SK-N-MC (cell line): ENCODE measurements around the gene ACSS3.
"Not testable (repeated sequence)": the region's sequence is repeated elsewhere in the genome, so short reads cannot be mapped to it uniquely, and the experiment has no call there.

Experiments used
- DNase-seq: peaks from one replicate; pipeline ENCODE4 v3.0.0-alpha.2; 2011; ENCODE audit warnings: low read depth, low spot score
- H3K27ac ChIP-seq: fragments of 200-600 bp; sonication (generic); 2 replicates; pipeline ENCODE4 v1.5.1; 2016; ENCODE audit warnings: mixed run types
- H3K36me3 ChIP-seq: fragments of 200-600 bp; sonication (generic); 2 replicates; pipeline ENCODE4 v1.6.1; 2017; ENCODE audit warnings: antibody characterized with exemption, low read length, mixed read lengths; ENCODE audit not compliant: insufficient read depth
- H3K4me3 ChIP-seq: fragments of 200-600 bp; sonication (generic); 2 replicates; pipeline ENCODE4 v1.5.1; 2016
- H3K9ac ChIP-seq: fragments of 200-600 bp; sonication (generic); 2 replicates; pipeline ENCODE4 v1.8.0; 2017; ENCODE audit warnings: mixed run types, mixed read lengths; ENCODE audit not compliant: insufficient read length
- H3K9me3 ChIP-seq: fragments of 200-600 bp; sonication (generic); 2 replicates; pipeline ENCODE4 v1.6.1; 2017; ENCODE audit warnings: low read depth, mild to moderate bottlenecking, antibody characterized with exemption, low read length, moderate library complexity, mixed read lengths
- EZH2 ChIP-seq: fragments of 200-600 bp; sonication (generic); IDR thresholded peaks from one replicate; pipeline ENCODE4 v1.6.1; 2017; ENCODE audit warnings: antibody characterized with exemption
- FOXP2 ChIP-seq: optimal IDR thresholded peaks from 2 replicates; pipeline ENCODE3; 2011; ENCODE audit warnings: mild to moderate bottlenecking, moderate library complexity; ENCODE audit not compliant: insufficient read depth; ENCODE audit errors: extremely low read length, control extremely low read depth
- POLR2AphosphoS5 ChIP-seq: IDR thresholded peaks from 2 replicates; pipeline ENCODE4 v1.6.1; 2012; ENCODE audit warnings: mild to moderate bottlenecking, low read depth, low read length, borderline replicate concordance

ACSS3 gene, protein sequence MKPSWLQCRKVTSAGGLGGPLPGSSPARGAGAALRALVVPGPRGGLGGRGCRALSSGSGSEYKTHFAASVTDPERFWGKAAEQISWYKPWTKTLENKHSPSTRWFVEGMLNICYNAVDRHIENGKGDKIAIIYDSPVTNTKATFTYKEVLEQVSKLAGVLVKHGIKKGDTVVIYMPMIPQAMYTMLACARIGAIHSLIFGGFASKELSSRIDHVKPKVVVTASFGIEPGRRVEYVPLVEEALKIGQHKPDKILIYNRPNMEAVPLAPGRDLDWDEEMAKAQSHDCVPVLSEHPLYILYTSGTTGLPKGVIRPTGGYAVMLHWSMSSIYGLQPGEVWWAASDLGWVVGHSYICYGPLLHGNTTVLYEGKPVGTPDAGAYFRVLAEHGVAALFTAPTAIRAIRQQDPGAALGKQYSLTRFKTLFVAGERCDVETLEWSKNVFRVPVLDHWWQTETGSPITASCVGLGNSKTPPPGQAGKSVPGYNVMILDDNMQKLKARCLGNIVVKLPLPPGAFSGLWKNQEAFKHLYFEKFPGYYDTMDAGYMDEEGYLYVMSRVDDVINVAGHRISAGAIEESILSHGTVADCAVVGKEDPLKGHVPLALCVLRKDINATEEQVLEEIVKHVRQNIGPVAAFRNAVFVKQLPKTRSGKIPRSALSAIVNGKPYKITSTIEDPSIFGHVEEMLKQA

DNA sequence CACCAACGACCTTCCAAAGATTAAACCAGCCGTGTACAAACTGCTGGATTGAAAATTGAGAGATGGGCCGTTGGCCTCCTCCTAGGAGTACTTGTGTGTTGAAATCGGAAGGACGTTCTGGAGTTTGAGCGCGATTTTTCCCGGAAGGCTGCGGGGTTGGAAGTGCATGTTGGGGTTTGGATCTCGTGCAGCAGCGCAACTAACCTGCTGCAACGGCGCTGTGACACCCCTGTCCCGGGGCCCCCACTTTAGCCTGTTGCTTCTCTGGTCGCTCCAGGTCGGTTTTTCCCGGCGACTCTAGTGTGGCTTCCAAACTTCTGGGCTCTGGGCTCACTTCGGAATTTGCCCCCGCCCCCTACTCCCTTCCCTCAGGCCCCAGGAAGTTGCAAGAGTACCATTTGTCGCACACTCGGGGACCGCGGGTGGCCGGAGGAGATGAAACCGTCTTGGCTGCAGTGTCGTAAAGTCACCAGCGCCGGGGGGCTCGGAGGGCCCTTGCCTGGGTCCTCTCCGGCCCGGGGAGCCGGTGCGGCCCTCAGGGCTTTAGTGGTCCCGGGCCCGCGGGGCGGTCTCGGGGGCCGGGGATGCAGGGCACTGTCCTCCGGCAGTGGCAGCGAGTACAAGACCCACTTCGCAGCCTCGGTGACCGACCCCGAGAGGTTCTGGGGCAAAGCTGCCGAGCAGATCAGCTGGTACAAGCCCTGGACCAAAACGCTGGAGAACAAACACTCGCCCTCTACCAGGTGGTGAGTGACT is at the start of gene ACSS3:
ACSS3 (plus strand) TSS at position 394 of the 756 bp plus-strand sequence; CDS start at position 436, 42 bp downstream.
- Histone ChIP-seq H3K4me3 (no peak within 1 kb of the TSS), H3K27ac (no peak within 1 kb of the TSS), H3K9me3 (no peaks in the 10 kb centered on the region), H3K36me3 (no peaks in the 10 kb centered on the region), H3K9ac (no peak within 1 kb of the TSS)
- TF ChIP-seq POLR2AphosphoS5 (no peak), FOXP2 (no peak), EZH2 (no peak)
- DNase-seq: no peak

DNA sequence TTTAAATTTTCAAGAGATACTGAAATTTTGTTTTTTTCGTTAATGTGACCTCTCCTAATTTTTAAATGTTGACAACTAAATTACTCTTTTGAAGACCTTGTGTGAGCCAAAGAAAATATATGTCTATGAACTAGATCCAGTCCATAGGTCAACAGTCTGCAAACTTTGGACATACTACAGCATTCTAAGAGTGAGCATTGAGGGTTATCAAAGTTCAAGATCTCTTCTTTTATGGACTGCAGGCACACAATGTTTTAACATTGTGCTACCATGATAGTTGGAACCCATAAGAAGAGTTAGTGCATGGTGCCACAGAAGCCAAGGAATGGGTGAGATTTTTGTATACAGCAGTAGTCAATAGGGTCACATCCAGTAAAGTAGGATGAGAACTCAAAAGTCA is 43.0 kb upstream of the ACSS3 start:
- Histone ChIP-seq H3K9me3 (no peaks in the 10 kb centered on the region), H3K36me3 (no peaks in the 10 kb centered on the region), H3K9ac (no peak overlapping the region), H3K27ac (no peak overlapping the region), H3K4me3 (no peak overlapping the region)
- DNase-seq: no peak
- TF ChIP-seq EZH2: no peak
- TF ChIP-seq POLR2AphosphoS5: no peak
- no peak for TF ChIP-seq FOXP2

DNA sequence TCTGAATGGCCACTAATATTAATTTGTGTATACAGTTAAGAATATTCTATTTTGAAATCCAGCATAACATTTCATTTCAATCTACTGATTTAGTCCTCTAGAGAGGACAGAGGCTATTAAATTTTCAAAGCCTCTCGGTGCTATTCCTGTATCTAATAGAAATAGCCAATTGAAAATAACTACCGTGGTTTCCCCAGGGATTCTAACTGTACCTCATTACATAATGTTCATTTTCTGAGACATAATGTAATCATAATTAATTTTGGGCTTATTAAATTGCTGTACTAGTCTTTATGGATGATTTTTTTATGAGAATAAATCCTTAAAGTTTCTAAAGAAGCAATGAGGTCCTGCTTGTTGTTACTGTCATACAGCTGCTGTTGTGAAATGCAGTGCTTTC is 38.6 kb upstream of the ACSS3 start:
- H3K4me3 ChIP-seq: no peak overlapping the region
- DNase-seq: no peak
- H3K36me3 ChIP-seq: no peaks in the 10 kb centered on the region
- no peak overlapping the region for H3K9ac ChIP-seq
- TF ChIP-seq EZH2 (no peak), FOXP2 (no peak), POLR2AphosphoS5 (no peak)
- no peaks in the 10 kb centered on the region for H3K9me3 ChIP-seq
- no peak overlapping the region for H3K27ac ChIP-seq

DNA sequence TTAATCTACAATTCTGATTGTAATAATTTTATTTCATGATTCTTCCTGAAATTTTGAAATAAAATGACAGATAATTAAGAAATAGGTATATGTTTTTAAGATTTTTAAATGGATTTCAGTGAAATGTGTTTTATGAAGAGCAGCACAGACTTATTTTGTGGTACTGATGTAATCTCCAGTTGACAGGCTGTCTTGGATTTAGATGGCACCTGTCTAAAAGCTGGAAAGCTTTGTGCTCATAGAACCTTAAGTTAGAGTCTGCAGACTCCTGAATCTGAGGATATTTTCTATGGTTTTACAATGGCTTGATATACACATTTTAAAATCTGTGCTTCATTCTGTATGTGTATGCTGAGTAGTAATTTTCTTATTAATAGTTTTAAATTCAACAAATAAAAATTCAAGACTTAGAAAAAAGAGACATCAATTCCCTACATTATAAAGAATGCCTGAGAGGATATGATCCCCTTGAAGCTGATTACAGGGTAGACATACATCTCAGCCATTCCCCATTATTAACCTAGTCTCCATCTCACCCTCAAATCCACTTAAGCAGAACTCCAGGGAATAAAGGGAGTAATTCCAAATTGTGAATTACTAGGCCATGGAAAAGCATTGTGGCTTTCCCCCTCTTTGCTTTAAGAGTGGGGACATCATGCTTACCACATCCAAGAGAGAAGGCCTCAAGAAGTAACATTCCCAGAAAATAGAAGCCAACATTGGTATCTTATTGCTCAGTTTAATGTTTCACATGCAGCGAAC is 33.7 kb upstream of the ACSS3 start:
- Histone ChIP-seq H3K36me3 (no peaks in the 10 kb centered on the region), H3K27ac (no peak overlapping the region), H3K9me3 (no peaks in the 10 kb centered on the region), H3K4me3 (no peak overlapping the region), H3K9ac (no peak overlapping the region)
- no peak for DNase-seq
- TF ChIP-seq POLR2AphosphoS5: no peak
- no peak for TF ChIP-seq FOXP2
- no peak for TF ChIP-seq EZH2

DNA sequence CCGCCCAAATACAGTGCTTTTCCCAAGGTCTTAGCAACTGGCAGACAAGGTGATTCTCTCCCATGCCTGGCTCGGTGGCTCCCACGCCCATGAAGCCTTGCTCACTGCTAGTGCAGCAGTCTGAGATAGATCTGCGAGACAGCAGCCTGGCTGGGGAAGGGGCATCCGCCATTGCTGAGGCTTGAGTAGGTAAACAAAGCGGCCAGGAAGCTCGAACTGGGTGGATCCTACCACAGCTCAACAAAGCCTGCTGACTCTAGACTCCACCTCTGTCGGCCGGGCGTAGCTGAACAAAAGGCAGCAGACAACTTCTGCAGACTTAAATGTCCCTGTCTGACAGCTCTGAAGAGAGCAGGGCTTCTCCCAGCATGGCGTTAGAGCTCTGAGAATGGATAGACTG is 12.9 kb upstream of the ACSS3 start:
- H3K9ac ChIP-seq, H3K4me3 ChIP-seq, H3K36me3 ChIP-seq, DNase-seq, H3K9me3 ChIP-seq, H3K27ac ChIP-seq: not testable (repeated sequence)

DNA sequence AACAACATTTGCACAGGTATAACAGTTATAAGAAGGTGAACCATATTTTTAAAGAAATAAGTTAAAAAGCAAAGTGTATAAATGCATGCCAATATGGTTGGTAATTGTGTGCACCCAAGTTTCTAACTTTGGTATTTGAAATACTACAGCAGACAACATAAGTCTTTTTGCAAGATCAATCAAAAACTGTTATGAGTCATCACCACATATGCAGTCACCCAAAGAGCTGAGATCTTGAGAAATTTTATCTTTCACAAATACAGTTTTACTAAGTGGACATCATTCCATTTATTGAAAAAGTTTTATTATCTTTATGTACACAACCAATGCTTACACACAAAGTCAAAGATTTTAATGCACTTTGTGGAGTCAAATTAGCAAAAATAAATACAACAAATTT is 7.0 kb upstream of the ACSS3 start:
- no peak for TF ChIP-seq FOXP2
- no peak for TF ChIP-seq POLR2AphosphoS5
- Histone ChIP-seq H3K9ac (no peak overlapping the region), H3K9me3 (no peaks in the 10 kb centered on the region), H3K4me3 (no peak overlapping the region), H3K27ac (no peak overlapping the region), H3K36me3 (no peaks in the 10 kb centered on the region)
- DNase-seq: no peak

DNA sequence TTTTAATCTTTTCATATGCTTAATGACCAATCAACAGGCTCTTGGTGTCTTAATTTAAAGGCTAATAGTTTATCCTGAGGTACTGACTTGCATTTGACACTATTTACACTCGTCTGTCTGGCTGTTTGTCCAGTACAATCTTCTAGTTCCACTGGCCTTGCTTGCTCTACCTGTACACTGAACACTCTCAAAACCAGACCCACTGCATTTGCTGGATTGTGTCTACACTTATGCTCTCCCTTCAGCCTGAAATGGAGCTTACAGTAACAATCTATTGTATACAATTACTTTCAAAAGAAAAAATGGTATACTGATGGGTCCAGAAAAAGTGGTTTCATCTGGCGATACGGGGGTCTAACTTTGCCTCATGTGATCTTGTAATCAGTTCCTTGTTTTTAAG is 2.3 kb upstream of the ACSS3 start:
- Histone ChIP-seq H3K4me3 (no peak overlapping the region), H3K9ac (no peak overlapping the region), H3K9me3 (no peaks in the 10 kb centered on the region), H3K27ac (no peak overlapping the region), H3K36me3 (no peaks in the 10 kb centered on the region)
- no peak for DNase-seq
- TF ChIP-seq POLR2AphosphoS5 (no peak), EZH2 (no peak), FOXP2 (no peak)

DNA sequence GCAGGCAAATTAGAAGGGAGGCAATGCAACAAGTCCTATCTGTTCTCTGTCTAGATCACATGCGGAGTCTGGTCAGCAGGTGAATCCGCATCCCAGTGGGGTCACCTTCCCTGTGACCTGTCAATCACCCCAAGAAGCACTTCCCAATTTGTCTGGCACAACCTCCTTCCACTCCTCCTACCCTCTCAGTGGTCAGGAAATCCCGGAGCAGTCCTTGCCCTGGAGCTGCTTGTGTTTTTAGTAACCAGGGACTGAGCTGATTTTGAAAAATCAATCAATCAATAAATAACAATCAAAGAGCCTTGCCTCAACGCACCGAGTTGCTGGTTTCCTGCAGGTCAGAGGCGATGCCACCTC is 572 bp upstream of the ACSS3 start:
- Histone ChIP-seq H3K27ac (no peak overlapping the region), H3K9ac (no peak overlapping the region), H3K4me3 (no peak overlapping the region), H3K36me3 (no peaks in the 10 kb centered on the region), H3K9me3 (no peaks in the 10 kb centered on the region)
- TF ChIP-seq EZH2 (no peak), FOXP2 (no peak), POLR2AphosphoS5 (no peak)
- DNase-seq: no peak
